Stimulated activated CD8-positive, alpha-beta memory T cell treated with anti-CD3 and anti-CD28 coated beads, Interleukin-2, amount 100 ng/mL, for 48 hours (primary cell): ENCODE results near the gene PHF19.
A peak's percentile ranks its signal among the peaks of the same experiment; 100 is the strongest.

Experiments
- DNase-seq, 2 donors: peaks; one replicate each; pipeline ENCODE4 v3.0.0-alpha.2; 2020; ENCODE audit warnings: low read depth in 2 of 2

The PHF19 gene

DNA sequence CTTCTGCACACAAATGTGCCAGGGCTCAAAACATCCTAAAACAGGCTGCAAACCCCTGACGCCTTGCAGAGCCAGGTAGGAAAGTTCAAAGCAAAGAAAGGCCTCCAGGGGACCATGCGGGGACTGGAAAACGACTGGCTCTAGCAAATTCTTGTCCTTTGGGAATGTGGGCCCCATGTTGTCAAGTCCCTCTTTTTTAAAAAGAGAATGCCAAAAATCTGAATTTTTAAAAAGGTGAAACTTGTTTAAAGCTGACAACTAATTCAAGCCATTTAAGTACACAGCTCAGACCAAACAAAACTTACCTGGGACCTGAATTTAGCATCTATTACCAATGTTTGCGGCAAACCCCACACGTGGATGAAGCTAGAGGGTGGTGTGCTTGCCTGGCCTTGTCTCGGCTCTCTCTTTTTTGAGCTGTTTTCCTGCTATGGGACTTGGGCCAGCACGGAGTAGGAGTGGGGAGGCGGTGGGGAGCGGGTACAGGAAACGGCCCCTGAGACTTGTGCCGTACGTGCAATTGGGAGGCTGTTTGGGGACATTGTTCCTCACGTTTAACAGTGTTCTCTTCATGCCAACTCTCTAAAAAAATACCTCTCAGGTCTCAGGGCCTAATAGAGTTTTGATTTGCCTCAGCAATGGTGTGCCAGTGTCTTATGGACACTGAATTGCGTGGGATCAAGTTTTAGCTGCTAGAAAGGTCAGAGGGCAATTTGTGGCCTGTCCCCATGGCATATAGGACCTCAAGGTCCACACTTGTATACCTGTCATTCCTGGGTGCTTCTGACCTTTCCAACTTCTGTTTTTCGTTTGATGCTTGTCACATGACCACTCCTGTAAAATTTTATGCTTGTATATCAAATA, 15.1 kb upstream of the PHF19 start:
- no peak for DNase-seq

DNA sequence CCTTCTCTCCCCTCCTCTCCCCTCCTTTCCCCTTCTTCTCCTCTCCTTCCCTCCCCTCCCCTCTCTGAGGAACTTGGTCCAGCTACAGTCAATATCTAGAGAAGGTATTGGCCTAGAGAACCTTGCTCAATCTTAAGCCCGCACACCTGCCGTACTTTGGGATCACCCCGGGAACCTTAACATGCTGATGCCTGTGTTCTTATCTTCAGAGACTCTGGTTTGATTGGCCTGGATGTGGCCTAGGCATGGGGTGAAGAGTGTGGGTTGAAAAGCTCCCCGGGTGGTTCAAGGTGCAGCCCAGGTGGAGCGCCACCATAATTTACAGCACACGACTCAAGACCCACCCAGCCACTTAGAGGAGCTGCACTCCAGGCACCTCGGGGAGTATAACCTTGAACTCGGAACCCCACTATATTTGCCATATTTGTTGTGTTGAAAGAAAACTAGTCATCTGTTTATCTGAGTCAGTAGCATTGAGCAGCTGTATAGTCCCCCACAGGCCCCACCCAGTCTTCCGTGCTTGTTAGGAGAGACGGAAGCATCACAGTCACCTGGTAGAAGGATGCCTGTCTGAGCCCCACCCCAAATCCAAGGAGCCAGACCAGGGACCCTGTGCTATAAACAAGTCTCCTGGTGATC, 14.4 kb upstream of the PHF19 start:
- peak; percentile 52 to 54 for DNase-seq

DNA sequence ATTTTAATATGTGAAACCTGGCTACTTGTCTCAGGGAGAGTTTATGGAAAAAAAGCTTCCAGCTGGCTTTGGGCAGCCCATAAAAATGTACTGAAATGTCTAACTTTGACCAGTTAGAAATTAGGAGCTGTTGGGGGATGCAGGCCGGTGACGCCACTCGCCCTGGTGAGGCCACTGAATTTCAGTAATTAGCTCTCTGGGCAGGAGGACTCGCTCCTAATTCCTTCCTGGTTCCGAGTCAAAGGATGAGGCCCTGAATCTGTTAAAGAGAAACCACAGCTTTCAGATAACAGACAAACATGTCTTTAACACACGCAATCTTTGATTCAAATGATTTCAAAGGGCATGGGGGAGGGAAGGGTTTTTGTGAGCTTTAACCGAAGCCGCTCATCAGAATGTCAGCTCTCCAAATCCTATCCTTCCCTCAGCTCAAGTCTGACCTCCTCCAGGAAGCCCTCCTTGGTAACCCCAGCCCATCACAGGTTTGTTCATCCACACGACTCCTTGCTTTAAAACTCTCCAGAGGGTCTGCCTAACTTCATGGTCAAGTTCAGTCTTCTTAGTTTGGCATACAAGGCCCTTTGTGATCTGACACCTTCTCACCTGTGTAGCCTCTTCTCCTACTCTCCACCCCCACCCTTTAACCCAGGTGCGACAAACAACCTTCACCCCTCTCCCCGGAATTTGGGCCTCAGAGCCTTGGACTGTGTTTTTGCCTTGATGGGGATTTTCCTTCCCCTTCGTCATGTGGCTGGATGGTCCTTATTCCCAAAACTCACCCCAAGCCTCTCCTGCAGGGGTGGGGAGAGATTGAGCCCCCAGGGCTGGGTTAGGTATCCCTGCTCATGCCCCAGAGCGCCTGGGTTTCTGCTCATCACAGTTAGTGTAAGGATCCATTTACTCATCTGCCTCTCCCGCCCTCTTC, 13.6 kb upstream of the PHF19 start:
- no peak for DNase-seq

- no peak for DNase-seq
These were observed 12.8 kb upstream of the PHF19 start for GRCh38 chr9:120889606-120890271.

- no peak for DNase-seq
These were observed 11.6 kb upstream of the PHF19 start for GRCh38 chr9:120888626-120889025.

DNA sequence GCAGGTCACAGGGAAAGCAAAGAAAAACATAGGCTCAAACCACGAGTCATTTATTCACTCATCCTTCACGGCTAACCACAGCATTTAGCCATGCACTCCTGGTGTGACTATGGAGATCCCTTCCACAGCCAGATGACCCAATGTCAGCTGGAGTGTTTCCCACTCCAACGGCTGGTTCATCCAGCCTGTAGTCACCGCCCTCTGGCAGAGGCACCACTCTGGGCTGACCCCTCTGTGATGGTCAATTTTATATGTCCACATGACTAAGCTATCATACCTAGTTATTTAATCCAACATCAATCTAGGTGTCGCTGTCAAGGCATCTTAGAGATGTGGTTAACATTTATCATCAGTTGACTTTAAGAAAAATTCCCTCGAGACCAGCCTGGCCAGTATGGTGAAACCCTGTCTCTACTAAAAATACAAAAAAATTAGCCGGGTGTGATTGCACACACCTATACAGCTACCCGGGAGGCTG, 9.5 kb upstream of the PHF19 start:
- DNase-seq: no peak

DNA sequence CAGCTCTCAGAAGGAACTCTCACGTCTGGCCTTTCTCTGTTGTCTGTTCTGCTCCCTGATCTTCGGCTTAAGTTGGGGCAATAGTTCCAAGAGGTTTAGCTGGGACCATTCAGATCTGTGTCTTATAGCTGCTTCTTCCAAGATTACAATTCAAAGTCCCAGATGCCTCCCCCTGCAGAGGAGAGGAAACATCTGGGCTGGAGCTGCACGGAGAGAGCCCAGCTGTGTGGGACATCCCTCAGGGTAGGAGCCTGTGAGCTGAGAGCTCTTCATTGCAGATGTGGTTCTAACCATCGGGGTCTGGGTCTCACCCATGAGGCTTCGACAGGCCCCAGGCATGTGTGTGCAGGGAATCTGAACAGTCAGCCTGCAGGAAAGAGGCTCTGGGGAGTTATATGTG, 9.0 kb upstream of the PHF19 start:
- no peak for DNase-seq

DNA sequence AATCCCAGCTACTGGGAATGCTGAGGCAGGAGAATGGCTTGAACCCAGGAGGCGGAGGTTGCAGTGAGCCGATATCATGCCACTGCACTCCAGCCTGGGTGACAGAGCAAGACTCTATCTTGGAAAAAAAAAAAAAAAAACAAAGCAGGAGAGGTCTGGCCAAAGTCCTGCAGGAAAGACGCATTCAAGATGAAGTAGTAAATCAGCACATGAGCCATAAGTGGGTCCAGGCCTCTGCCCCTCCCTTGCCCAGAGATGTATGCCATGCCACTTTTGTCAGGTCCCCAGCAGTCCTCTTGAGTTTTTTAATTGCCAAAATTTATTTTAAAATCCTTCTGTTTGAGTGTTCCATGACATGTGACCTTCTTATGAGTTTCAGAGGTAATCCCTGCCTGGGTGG, 8.5 kb upstream of the PHF19 start:
- no peak for DNase-seq

GRCh38 chr9:120883608-120883996, 6.6 kb upstream of the PHF19 start:
- DNase-seq: no peak

GRCh38 chr9:120882935-120883607, 6.1 kb upstream of the PHF19 start:
- no peak for DNase-seq

- no peak for DNase-seq
These were observed 2.5 kb upstream of the PHF19 start for GRCh38 chr9:120879446-120879845.

DNA sequence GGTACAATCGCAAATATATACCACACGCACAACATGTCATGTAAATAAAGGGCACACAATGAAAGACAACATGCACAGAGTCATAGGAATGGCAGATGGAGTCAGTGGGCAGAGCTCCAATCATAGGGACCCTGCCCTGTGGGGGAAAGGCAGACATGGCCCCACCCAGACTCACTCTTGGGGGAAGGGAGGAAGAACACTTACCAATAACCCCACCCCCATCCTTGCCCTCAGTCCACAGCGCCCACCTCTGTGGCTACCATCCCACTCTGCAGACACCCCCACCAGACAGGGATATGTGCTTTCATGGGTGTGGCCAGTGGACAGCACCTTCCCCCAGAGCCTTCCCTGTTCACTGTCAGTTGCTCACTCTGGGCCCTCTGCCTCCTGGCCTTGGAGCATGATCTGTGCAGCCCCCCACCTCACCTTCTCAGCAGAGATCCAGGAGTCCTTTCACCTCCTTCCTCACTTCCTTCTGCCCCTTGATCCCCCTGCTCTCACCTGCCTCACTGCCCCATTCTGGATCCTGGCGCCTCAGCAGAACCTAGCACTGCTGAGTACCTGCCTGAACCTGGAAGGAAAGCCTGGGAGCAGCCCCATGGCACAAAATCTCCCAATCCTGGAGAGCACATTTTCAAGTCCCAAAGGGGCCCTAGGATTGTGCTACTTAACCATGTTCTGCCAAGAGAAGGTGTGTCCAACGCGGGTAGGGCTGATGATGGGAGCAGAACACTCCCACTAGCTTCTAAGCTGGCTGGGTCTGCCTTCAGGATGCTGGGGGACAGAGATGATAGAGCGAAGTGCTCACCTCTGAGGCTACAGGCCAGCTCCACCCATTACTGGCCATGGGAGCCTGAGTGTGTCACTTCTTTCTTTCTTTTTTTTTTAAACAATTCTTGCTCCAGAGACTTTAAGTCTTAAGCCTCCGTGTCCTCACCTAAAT, 1.5 kb upstream of the PHF19 start:
- DNase-seq: no peak

DNA sequence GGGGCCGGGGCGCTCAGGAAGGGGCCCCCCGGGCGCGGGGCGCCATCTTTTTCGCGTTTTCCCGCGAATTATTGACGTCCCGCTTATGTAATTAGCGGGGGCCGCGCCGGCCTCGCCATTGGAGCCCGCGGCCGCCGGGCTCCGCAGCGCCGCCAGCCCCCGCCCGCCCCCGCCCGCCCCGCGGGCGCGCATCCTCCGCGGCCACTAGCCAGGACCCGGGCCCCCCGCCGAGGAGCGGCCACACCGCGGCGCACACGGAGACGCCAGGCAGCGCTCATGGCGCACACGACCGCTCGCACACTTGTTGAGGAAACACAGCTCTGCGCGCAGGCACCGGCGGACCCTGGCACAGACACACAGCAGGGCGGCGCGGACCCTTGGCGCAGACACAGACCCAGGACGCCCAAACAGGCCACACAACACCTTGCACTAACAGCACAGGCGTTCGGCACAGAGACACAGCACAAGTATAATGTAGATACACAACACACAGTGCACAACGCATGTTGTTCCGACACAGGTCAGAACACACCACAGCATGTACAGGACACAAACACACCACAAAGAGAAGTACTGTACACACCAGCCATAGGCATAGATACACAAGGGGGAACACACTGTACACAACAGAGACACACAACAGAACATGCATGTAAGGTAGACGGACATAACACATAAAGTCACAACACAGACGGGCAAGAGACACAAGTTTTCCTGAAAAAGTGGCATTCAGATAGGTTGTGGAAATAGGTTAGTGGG, 467 bp upstream of the PHF19 start:
- DNase-seq: peak; percentile 67 to 68

DNA sequence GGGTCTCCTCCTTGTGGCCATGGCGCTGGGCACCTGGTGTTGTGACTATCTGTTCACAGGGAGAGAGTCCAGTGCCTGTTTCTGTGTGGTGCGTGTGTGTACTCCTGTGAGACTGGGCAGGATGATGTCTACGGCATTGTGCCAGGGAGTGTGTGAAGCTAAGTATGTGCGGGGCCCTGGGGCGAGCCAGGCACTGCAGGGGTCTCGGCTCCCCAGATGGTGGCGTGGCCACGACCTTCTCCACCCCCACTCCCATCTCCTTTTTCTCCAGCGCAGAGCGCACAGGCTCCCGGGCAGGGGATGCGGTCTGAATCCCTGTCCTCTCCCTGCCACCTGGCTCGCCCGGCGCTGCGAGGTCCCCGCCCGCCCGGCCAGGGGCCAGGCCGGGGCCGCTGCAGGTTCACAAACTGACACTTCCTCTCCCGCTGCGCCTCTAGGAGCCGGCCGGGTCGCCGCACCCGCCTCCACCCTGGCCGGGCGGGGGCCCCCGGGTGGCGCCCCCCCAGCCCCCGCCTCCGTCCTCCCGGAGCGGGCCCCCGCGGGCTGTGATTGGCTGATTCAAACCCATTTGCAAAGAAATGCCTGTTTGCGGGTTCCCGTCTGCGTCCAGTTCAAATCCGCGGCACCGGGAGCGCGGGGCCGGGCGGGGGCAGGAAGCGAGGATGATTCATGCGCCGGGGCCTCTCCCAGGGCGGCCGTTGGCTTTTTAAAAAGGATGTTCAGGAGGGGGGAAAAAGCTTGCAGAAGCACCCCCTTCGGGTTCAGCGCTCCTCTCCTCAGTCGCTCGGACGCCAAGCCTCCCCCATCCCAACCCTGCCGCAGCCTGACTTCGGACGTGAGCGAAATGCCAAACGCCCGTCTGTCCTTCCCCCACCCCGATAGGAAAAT, 790 bp downstream of the PHF19 start:
- DNase-seq: peak; percentile 85 to 88

- no peak for DNase-seq
These were observed 1.4 kb downstream of the PHF19 start for GRCh38 chr9:120875643-120875953.

DNA sequence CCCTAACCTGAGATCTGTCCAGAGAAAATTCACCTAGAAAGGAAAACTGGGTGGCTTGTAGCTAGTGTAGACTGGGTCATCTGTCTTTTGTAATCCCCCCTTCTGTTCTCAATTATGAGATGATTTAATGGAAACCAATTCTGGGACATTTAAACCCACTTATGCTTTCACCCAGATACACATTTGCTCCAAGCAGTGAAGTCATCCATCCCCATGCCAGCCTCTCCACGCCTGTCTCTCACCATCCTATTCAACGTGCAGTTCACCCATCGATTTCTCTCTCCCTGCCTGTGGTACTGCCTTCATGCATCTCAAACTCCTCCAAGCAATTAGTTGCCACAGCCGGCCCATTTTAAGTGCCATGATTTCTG, 1.8 kb downstream of the PHF19 start:
- DNase-seq: no peak

DNA sequence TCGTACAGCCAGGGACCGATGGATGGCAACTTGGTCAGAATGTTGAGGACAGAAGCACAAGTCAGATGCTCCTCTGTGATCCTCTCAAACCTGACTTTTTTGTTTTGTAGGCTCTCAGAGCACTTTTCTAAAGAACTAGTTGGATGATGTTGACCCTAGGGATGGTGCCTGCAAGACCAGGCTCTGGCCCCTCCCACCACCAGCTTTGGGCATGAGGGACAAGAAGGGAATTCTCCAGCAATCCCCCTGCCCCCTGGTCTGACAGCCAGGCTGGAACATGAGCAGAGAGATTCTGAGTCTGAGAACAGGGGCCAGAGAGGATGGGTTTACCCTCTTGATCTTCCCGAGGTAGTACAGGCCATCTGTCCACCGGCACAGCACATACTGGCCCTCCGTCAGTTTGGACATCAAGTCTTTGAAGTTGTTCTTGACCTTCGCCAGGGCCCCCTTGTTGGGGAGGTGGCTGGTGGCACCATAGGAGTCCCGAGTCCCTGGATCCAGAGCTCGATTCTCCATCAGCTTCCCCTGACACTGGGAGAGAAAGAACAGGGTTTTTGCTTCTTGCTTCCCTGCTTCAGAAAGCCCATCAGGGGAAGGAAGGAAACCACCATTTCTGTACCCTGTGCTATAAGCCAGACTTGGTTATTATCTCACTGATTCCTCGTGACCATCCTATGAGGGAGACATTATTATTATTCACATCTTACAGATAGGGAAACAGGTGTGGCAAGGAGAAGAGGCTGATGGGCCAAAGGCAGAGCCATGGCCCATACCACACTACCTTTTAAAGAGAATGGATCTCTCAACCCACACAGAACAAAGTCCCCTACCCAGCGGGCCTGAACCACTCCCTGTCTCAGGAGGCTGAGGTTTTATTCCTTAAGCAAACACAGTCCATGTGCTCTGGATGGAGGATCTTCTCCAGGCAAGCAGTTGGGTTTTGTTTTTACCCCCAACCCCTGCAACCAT, 2.5 kb downstream of the PHF19 start:
- no peak for DNase-seq
